Measurements from ENCODE around the gene CADM2.
"Not testable (repeated sequence)": the region's sequence is repeated elsewhere in the genome, so short reads cannot be mapped to it uniquely, and the experiment has no call there.

Gene CADM2

DNA sequence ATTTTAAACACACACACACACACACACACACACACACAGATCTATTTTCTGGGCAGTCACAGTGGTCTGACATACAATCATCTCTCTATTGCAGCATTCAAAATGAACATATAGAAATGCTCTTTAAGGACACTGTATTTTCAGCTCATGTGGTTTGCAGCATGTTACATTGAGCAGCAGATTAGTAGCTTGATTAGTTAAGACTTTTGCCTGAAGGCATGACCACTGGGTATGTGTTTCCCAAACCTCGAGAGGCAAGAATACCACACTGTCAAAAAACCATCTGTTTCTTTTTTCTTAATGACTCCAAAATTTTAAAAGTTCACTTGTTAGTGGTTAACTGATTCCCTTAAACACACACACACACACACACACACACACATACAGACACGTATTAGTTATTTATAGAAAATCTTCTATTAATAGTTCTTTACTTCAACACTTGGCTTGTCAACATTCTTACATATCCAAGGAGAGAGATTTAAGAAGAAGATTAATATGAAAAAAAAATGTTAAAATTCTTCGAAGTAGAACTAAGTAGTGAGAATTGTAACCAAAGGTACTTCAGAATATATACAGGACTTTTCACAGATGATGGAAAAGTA is 518.2 kb downstream of the CADM2 start:
- no peak for DNase-seq (ENCODE audit: low read depth, low spot score)

GRCh38 chr3:85481411-85482212 is 522.8 kb downstream of the CADM2 start:
- DNase-seq (ENCODE audit: low read depth, low spot score), result no peak

GRCh38 chr3:85482213-85482490 is 523.4 kb downstream of the CADM2 start:
- no peak for DNase-seq (ENCODE audit: low read depth, low spot score)

- no peak for DNase-seq (ENCODE audit: low read depth, low spot score)
These were observed 525.2 kb downstream of the CADM2 start for GRCh38 chr3:85483986-85484385.

DNA sequence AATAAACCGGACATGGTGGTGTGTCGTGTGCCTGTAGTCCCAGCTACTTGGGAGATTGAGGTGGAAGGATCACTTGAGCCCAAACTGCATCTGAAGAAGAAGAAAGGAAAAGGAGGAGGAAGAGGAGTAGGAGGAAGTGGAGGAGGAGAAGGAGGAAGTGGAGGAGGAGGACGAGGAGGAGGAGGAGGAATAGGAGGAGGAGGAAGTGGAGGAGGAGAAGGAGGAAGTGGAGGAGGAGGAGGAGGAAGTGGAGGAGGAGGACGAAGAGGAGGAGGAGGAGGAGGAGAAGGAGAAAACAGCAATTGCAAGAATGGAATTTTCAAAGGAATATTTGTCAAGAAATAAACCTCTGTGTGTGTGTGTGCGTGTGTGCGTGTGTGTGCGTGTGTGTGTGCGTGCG is 528.6 kb downstream of the CADM2 start:
- DNase-seq (ENCODE audit: low read depth, low spot score), result no peak

DNA sequence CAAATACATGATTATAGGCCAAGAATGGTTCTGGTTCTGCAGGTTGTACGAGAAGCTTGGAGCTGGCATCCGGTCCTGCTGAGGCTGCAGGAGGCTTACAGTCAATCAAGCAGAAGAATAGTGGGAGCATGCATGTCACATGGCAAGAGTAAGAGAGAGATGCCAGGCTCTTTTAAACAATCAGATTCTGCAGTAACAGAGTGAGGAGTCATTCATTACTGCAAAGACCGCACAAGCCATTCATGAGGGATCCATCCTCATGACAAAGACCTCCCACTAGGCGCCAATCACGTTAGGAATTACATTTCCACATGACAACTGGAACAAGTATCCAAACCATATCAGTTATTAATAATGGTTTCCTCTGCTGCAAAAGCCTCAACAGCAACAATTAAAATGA is 536.8 kb downstream of the CADM2 start:
- no peak for DNase-seq (ENCODE audit: low read depth, low spot score)

DNA sequence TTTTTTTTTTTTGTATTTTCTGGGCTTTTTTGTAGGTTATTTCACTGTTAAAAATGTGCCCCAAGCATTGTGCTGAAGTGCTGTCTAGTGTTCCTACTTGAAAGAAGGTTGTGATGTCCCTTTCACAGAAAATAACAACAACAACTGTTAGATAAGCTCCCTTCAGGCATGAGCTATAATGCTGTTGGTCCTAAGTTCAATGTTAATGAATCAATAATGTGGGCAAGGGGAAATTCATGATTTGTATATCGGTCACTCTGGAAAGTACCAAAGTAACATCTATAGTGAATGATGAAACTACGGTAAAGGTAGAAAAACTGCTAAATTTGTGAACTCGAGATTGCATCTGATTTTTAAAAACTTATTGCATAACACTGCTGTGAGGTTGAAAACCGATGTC is 539.4 kb downstream of the CADM2 start:
- no peak for DNase-seq (ENCODE audit: low read depth, low spot score)

DNA sequence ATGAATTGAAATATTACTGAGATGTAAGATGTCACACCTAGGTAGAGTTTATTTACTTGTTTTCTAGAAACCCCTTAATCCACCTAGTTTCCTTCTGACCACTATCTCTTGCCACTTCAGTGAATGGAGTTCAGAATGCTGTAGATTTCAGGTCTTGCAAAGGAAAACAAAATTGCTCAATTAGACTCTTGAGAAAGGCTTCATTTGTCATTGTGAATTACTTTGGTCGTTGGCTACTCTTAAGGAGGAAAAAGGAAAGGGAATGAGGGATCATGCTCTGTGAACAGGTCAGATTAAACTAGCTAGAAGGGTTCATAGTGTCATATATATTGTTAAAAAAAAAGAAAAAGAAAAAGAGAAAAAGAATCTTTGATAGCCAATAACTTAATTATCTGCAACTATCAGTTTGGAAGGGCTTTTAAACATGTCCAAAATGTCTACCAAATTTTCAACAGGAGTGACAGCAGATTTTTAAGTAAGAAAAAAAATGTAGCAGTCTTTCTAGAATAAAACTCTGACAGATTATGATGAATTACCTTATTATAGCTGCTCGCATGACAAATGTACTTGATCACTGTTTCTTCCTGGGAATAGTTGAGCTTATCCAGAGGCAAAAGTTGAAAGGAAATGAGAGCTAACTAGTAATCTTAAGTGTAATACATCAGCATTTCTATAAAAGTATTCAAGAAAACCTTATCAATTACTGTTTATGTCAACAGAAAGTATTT is 543.5 kb downstream of the CADM2 start:
- DNase-seq (ENCODE audit: low read depth, low spot score), result no peak

GRCh38 chr3:85504129-85504784 is 545.5 kb downstream of the CADM2 start:
- not testable (repeated sequence) for DNase-seq (ENCODE audit: low read depth, low spot score)

DNA sequence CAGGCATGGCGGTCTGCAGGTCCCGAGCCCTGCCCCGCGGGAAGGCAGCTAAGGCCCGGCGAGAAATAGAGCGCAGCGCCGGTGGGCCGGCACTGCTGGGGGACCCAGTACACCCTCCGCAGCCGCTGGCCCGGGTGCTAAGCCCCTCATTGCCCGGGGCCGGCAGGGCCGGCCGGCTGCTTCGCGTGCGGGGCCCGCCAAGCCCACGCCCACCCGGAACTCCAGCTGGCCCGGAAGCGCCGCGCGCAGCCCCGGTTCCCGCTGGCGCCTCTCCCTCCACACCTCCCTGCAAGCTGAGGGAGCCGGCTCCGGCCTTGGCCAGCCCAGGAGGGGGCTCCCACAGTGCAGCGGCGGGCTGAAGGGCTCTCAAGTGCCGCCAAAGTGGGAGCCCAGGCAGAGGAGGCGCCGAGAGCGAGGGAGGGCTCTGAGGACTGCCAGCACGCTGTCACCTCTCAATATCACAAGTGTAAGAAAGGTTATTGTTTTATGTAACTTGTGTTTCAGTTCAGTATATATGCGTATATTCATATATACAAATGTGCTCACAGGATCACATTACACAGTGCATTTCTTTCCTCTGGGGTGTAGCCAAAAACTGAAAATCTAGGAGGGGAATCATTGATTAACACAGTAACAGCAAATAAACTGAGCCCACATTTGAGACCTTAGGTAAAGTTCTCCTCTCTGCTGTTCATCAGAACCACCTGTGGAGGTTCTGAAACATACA is 546.2 kb downstream of the CADM2 start:
- not testable (repeated sequence) for DNase-seq (ENCODE audit: low read depth, low spot score)

- DNase-seq (ENCODE audit: low read depth, low spot score), result not testable (repeated sequence)
These were observed 548.3 kb downstream of the CADM2 start for GRCh38 chr3:85507052-85507451.

DNA sequence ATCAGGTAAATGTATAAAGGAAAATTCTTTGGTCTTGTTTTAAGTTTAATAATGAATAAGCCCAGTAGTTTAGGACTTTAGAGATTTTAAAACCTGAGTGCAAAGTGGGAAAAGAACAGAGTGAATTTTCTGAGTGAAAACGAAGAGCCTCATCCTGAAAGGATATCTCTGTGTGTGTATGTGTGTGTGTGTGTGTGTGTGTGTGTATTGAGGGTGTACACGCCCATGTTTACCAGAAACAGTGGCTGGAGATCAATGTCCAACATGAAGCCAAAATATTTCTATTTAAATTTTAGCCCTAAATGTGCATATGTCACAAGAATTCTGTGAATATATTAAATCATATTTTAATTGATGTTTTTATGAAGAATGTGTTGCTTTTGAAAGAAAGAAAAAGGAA is 549.9 kb downstream of the CADM2 start:
- no peak for DNase-seq (ENCODE audit: low read depth, low spot score)

DNA sequence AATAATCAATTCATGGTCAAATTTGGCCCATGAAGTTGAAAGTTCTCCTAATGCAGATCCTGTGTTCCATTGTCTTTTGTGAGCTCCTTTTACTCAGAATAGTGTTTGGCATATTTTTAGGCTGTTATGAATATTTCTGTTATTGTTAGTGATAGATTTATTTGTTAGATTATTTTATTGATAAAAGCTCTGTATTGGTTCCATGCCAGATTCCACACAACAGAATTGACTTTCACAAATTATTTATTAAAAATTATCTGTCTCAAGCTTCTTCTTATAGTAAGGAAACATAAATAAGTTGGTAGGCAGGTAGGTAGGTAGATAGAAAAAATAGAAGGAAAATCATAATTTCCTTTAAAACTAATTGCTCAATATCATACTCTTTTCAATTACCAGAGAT is 557.4 kb downstream of the CADM2 start:
- no peak for DNase-seq (ENCODE audit: low read depth, low spot score)

DNA sequence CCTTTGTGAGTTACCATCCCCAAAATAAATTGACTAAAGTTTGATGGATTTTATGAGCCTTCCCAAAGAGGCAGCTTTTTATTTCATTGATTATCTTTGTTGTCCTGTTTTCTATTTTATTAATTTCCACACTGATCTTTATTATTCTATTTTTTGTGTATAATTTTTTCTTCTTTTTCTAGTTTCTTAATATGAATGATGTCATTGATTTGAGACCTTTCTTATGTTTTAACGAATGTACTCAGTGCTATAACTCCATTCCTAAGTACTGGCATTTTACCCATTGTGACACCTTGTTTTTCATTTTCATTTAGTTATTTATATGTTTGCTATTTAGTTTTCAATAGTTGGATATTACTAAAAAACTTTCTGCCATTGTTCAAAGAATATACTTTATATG is 565.3 kb downstream of the CADM2 start:
- DNase-seq (ENCODE audit: low read depth, low spot score), result no peak

GRCh38 chr3:85525264-85525663 is 566.5 kb downstream of the CADM2 start:
- DNase-seq (ENCODE audit: low read depth, low spot score), result no peak

GRCh38 chr3:85533586-85533985 is 574.8 kb downstream of the CADM2 start:
- no peak for DNase-seq (ENCODE audit: low read depth, low spot score)

- DNase-seq (ENCODE audit: low read depth, low spot score), result no peak
These were observed 576.7 kb downstream of the CADM2 start for GRCh38 chr3:85535517-85535916.

DNA sequence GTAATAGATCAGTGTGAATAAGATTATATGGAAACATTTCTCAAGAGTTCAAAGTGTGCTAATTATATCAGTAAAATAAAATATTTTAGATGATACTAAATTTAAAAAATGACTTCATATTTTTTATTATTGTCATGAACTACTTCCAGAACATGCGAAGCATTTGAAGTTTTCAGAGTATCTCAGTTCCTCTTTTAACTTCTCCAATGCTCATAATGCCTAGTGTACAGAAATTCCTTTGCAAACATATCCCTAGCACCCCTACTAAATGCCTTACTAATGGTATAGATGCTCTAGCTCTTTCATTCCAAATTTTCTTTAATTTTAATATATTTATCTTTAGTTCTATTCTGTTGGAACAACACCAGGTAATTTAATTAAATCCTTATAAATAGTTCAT is 580.4 kb downstream of the CADM2 start:
- DNase-seq (ENCODE audit: low read depth, low spot score), result no peak

- DNase-seq (ENCODE audit: low read depth, low spot score), result no peak
These were observed 595.4 kb downstream of the CADM2 start for GRCh38 chr3:85554153-85554552.

GRCh38 chr3:85560088-85560785 is 601.4 kb downstream of the CADM2 start:
- DNase-seq (ENCODE audit: low read depth, low spot score), result peak; percentile 60

- DNase-seq (ENCODE audit: low read depth, low spot score), result no peak
These were observed 608.4 kb downstream of the CADM2 start for GRCh38 chr3:85567071-85567676.
